ENCODE measurements around the gene ZNF12.
"Not testable (repeated sequence)": the region's sequence is repeated elsewhere in the genome, so short reads cannot be mapped to it uniquely, and the experiment has no call there.

GRCh38 chr7:6728893-6729491 is 22.2 kb upstream of the ZNF12 start:
- TF ChIP-seq, protein P1, sequence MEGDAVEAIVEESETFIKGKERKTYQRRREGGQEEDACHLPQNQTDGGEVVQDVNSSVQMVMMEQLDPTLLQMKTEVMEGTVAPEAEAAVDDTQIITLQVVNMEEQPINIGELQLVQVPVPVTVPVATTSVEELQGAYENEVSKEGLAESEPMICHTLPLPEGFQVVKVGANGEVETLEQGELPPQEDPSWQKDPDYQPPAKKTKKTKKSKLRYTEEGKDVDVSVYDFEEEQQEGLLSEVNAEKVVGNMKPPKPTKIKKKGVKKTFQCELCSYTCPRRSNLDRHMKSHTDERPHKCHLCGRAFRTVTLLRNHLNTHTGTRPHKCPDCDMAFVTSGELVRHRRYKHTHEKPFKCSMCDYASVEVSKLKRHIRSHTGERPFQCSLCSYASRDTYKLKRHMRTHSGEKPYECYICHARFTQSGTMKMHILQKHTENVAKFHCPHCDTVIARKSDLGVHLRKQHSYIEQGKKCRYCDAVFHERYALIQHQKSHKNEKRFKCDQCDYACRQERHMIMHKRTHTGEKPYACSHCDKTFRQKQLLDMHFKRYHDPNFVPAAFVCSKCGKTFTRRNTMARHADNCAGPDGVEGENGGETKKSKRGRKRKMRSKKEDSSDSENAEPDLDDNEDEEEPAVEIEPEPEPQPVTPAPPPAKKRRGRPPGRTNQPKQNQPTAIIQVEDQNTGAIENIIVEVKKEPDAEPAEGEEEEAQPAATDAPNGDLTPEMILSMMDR (IDR thresholded peaks at IDR 0.05) = not testable (repeated sequence)
- TF ChIP-seq EP300, POLR2A (IDR thresholded peaks at IDR 0.05): not testable (repeated sequence)
